Thyroid gland (tissue), 4 donors: ENCODE data around the gene CD160. TPM values are rescaled to one million over a fixed set of nuclear protein-coding genes. Genes with fewer than 3 reads are reported as not detected.

ENCODE experiments used
- DNase-seq, 2 donors: peaks; one replicate each; pipeline ENCODE4 v3.0.0-alpha.2; 2019
- H3K27ac ChIP-seq, 3 donors: fragments of 200-600 bp; sonication (generic); 1 replicate in 2 of 3; 2 replicates in 1 of 3; pipeline ENCODE4 v1.5.1; 2016 to 2019; ENCODE audit warnings: mild to moderate bottlenecking in 1 of 3, moderate library complexity in 1 of 3
- H3K27me3 ChIP-seq: fragments of 200-600 bp; sonication (generic); one replicate; pipeline ENCODE4 v1.5.1; 2019
- H3K36me3 ChIP-seq, 2 donors: fragments of 200-600 bp; sonication (generic); one replicate each; pipeline ENCODE4 v1.5.1; 2016 to 2019
- H3K4me1 ChIP-seq, 2 donors: fragments of 200-600 bp; sonication (generic); one replicate each; pipeline ENCODE4 v1.5.1; 2017 to 2019
- H3K4me3 ChIP-seq, 3 donors: fragments of 200-600 bp; sonication (generic); replicated peaks in 1 of 3; 1 replicate in 2 of 3; 2 replicates in 1 of 3; pipeline ENCODE4 v1.5.1; 2016; ENCODE audit warnings: mild to moderate bottlenecking in 1 of 3
- H3K9me3 ChIP-seq: fragments of 200-600 bp; sonication (generic); one replicate; pipeline ENCODE4 v1.5.1; 2017
- CTCF ChIP-seq, 6 experiments: fragments of 200-600 bp in 3 of 6; fragments of 450-650 bp in 3 of 6; sonication (generic) in 3 of 6; IDR thresholded peaks; one replicate each; pipeline ENCODE4 v1.5.1; 2016 to 2019; ENCODE audit warnings: antibody characterized with exemption in 6 of 6, mild to moderate bottlenecking in 2 of 6, inconsistent platforms in 1 of 6, moderate library complexity in 1 of 6
- POLR2A ChIP-seq, 2 donors: fragments of 450-650 bp; IDR thresholded peaks; one replicate each; pipeline ENCODE4 v1.6.1; 2017; ENCODE audit warnings: antibody characterized with exemption in 2 of 2, mild to moderate bottlenecking in 2 of 2, moderate library complexity in 1 of 2
- WGBS, 2 donors: methylation state at CpG; one replicate each; pipeline ENCODE4 v1.1.5; 2017; 5-methylcytosine and 5-hydroxymethylcytosine counted together
- intact Hi-C: fragments of 100-400 bp; cut with DNase I; formaldehyde crosslinking; loops from one replicate; pipeline ENCODE4 v1.15.1; 2023
- total RNA-seq, 4 donors: library from RNA; depleted of rRNA; stranded (reverse); fragments of >200 nt; gene quantifications; one replicate each; pipeline ENCODE4 v1.2.3, GENCODE V29; 2016

Gene CD160
- total RNA-seq, 4 donors from 2014 or later, result not detected

GRCh38 chr1:145689922-145690321, 29.4 kb upstream of the CD160 start:
- TF ChIP-seq POLR2A (IDR thresholded peaks at IDR 0.05) (no peak), CTCF (IDR thresholded peaks at IDR 0.05) (no peak)
- Histone ChIP-seq H3K4me1 (peaks cover 0 to 12% of the 10 kb centered on the region in 2 donors), H3K4me3 (no peak overlapping the region), H3K27me3 (no peaks in the 10 kb centered on the region), H3K27ac (peak overlapping the region in 1 of 3 donors; percentile 7), H3K9me3 (no peaks in the 10 kb centered on the region), H3K36me3 (no peaks in the 10 kb centered on the region)
- no peak for DNase-seq
- intact Hi-C loops, result no loop called here
- WGBS, 2 donors, result 92 to 93% methylated on average over 6 of the region's 6 CpGs

GRCh38 chr1:145690587-145691558, 28.4 kb upstream of the CD160 start:
- Histone ChIP-seq H3K9me3 (no peaks in the 10 kb centered on the region), H3K36me3 (no peaks in the 10 kb centered on the region), H3K4me3 (no peak overlapping the region), H3K27ac (peak overlapping the region in 2 of 3 donors; percentile 2 to 7), H3K27me3 (no peaks in the 10 kb centered on the region), H3K4me1 (peaks cover 0 to 12% of the 10 kb centered on the region in 2 donors)
- TF ChIP-seq CTCF (IDR thresholded peaks at IDR 0.05) (no peak), POLR2A (IDR thresholded peaks at IDR 0.05) (no peak)
- 63 to 66% methylated on average over 5 of the region's 5 CpGs for WGBS, 2 donors
- intact Hi-C loops, result no loop called here
- peak in 1 of 2 donors; percentile 10 for DNase-seq

GRCh38 chr1:145692785-145693443, 26.4 kb upstream of the CD160 start:
- intact Hi-C loops, result no loop called here

GRCh38 chr1:145695821-145696629, 23.3 kb upstream of the CD160 start:
- H3K27me3 ChIP-seq, result no peaks in the 10 kb centered on the region
- 81 to 89% methylated on average over 5 of the region's 5 CpGs for WGBS, 2 donors

More at GRCh38 chr1:145692785-145693443, 26.4 kb upstream of the CD160 start:
- peaks cover 0 to 12% of the 10 kb centered on the region in 2 donors for H3K4me1 ChIP-seq
- no peak overlapping the region for H3K27ac ChIP-seq
- no peak overlapping the region for H3K4me3 ChIP-seq
- 83 to 86% methylated on average over 11 of the region's 11 CpGs for WGBS, 2 donors
- no peaks in the 10 kb centered on the region for H3K36me3 ChIP-seq
- no peaks in the 10 kb centered on the region for H3K9me3 ChIP-seq
- TF ChIP-seq POLR2A (IDR thresholded peaks at IDR 0.05) (no peak), CTCF (IDR thresholded peaks at IDR 0.05) (no peak)
- DNase-seq, result no peak
- no peaks in the 10 kb centered on the region for H3K27me3 ChIP-seq

More at GRCh38 chr1:145695821-145696629, 23.3 kb upstream of the CD160 start:
- H3K4me3 ChIP-seq, result no peak overlapping the region
- H3K27ac ChIP-seq, result no peak overlapping the region
- TF ChIP-seq POLR2A (IDR thresholded peaks at IDR 0.05), result no peak
- TF ChIP-seq CTCF (IDR thresholded peaks at IDR 0.05), result no peak
- no peak for DNase-seq
- intact Hi-C loops, result no loop called here
- no peaks in the 10 kb centered on the region for H3K9me3 ChIP-seq
- H3K4me1 ChIP-seq, result peaks cover 0 to 2% of the 10 kb centered on the region in 2 donors
- no peaks in the 10 kb centered on the region for H3K36me3 ChIP-seq
